DMS53 treated with DMSO at 0.1 percent for 48 hours (cell line): ENCODE data around the gene TCP11.

ENCODE experiments used
- DNase-seq: peaks from one replicate; lab custom pipeline; 2025; ENCODE audit not compliant: unreplicated experiment; lab: John Stamatoyannopoulos, UW

TCP11 gene

DNA sequence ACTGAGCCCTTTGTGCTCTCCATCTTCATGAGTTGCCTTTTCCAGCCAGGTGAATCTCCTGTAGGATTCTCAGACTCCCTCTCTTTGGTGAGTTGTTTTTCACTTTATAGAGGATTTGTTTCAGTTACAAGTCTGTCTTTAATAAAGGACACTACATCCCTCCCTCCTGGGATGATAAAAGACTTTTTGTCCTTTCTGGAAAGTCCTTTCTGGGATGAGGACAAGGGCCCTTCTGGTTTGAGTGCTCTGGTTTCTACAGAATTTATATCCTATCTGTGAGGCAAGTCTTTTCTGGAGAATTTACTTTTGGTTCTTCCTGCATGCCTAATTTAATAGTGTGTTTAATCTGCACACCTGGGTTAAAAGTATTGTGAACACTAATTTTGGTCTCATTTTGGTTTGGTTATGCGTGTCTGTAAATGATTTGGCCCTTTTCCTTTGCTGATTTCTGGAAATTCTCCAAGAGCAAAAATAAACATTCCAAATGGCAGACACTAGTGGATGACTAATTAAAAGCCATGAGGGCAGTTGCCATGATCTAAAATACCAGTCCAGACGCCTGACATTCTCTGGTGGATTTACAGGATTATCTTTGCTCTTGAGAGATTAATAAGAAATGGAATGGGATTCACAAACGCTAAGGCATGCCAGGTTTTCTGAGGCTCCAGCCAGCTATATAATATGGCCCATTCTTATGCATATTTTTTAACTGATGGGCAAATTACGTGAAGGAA, 44.8 kb downstream of the TCP11 start:
- DNase-seq, result peak; percentile 48

DNA sequence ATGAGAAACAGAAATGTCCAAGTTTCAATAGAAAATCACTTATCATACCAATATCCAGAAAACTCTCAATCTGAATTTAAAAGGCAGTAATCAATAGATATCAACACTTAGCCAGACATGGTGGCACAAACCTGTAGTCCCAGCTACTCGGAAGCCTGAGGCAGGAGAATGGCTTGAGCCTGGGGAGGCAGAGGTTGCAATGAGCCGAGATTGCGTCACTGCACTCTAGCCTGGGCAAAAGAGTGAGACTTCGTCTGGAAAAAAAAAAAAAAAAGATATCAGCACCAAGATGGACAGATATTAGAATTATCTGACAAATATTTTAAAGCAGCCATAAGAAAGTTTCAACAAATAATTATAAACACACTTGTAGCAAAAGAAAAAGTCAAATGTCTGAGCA, 47.0 kb downstream of the TCP11 start:
- DNase-seq, result no peak

DNA sequence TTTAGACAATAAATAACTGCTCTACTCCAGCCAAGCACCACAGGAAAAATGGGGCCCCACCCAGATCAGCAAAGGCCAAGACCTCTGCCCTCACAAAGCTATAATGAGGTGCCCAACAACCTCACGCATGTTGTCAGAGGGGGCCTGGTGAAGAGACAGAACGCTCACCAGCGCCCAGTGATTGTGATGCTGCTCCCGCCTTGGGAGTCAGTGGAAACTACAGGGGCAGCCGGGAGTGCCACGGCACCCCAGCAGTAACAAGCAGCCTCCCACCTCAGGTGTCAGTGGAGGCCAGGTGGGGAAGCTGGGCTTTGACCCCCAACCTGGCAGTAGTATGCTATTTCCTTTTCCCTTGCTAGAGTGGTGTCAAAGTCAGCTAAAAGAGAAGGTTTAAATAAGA, 47.4 kb downstream of the TCP11 start:
- DNase-seq, result no peak

DNA sequence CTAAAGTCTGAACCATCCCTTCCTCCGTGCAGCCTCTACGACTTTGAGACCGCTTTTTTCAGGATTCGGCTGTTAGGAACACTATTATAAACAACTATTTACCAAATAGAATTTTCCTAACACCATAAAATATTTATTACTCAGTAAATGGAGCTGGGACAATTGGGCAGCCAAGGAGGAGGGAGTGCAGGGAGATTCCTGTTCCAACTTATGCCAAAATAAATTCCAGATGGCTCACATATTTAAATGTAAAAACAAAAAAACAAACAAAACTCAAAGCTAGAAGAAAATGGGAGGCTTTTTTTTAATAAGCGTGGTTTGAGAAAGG, 48.1 kb downstream of the TCP11 start:
- no peak for DNase-seq

DNA sequence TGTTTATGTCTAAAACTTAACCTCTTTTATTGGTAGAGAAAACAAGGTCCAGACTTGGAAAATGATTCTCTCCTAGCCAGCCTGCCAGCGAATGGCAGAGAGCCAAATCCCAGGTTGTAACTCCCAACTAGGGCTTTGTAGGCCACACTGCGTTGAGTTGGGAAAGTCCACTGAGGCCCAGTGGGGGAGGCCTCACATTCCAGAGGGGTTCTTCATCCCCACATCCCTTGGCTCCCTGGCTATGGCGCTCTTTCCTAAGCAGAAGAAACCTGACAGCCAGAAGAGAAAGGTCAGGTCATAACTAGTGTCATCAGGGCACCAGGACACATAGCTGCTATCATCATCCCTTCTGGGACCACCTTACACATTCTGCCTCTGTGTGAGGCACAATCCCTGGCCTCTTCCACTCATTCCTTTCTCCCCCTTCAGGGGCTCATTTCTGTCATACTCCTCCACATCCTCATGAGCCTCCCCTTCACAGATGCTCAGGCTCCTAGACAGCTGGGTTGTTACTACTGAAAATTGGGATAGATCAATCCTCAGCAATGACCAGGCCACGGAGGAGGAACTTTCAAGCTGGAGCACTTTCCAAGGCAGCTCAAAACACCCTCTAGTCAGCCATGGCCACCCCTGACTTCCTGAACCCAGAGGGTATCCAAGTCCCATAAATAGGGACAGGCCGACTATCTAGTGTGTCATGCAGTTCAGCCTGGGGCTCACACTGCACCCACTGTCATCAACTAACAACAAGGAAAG, 48.6 kb downstream of the TCP11 start:
- DNase-seq, result no peak

DNA sequence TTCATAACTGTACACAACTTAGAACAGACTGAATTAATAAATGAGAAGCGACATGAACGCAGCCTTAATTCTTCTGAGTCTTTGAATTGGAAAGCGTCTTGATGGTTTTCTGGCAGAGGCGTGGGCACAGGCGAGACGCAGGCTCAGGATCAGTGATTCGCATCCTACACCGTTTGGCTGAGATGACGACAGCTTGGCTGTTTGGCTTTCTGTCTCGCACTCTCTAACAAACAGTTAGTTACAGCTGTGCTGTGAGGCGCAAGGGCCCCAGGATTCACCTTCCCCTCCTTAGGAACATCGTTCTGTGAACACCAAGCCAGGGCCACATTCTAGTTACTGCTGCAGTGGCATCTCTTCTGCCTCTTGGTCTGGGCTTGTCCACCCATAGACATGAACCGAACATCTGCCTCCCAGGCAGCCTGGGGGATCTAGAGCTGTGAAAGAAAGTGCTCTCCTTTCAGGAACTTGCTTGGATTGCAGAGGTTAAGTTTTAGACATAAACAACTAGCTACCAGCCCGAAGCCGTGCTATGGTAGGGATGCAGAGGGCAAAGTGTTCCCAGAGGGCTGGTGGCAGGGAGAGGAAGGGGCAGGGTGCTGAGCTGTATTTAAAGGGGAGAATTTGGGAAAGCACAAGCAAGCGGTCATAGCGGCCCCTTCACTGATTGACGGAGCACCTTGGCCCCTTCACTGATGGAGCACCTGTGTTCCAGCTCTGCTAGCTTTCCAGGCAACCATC, 49.6 kb downstream of the TCP11 start:
- no peak for DNase-seq

DNA sequence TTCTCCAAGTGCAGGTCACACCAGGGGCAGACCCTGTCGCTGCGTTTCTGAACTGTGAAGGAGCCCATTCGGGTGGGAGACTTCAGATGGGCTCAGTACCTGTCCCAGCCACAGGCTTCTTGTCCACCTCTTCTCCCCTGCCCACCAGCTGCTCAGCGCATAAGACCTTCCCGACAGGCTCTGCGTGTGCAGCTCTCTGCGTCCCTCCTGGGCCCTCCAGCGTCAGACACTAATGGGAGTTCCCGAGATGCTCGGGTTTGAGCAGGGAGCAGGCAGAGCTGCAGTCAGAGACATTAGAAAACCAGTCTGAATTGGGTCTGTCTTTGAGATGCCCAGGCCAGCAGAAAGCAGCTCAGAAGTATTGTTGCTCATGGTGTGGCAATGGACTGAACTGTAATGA, 50.4 kb downstream of the TCP11 start:
- no peak for DNase-seq

DNA sequence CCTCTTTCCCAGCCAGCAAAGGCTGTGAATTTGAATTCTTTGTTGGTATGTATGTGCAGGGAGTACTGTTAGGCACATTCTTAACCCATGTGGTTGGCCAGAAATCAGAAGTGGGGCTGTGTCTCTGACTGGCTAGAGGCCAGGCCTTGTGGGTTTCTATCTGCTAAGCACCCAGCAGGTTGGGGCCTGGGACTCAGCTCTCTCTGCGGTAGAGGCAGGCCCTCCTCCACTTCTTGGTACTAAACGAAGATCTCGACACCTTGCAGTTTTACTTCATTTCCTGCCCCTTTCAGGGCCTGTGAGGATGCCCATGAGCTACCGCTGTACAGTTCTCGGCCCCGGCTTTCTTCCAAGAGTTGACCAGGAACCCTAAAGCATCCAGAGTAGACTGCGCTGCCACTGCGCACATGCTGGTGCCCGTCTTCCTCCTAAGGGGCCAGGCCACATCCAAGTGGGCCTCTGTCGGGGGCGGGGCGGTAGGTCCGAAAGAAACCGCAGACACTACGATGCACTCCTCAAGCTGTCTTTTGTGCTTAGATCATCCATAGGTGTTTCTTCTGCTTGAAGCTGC, 51.1 kb downstream of the TCP11 start:
- no peak for DNase-seq

DNA sequence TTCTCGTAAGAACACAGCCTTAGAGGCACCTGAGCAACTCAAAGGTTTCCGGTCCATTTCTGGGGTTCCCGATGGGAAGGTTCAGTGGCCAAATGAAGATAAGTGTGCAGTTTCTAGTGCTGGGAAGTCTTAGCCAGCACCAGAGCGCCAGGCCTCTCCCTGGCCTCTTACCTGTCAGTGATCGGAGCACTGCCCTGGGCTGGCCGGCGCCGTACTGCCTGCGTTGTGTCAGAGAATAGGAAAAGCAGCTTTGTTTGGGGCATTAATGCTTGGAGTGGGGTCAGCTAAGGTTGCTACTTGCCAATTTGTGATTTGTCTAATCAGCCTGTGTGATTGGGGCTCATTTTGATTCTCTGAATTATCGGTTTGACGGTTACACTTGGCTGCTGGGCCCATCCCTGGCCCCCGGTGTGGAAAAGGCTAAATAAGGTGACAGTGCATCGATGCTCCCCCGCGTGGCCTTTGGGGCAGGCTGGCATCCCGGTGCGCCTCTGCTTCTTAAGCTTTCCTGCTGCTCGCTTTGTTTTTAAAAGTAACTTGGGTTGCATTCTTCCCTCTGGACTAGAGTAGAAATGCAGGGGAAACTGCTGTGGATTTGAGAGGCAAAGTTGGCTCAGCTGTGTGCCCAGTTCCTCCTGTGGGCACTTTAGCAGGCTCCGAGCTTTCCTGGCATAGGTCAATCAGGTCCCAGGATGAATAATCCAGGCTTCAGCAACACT, 51.8 kb downstream of the TCP11 start:
- no peak for DNase-seq

DNA sequence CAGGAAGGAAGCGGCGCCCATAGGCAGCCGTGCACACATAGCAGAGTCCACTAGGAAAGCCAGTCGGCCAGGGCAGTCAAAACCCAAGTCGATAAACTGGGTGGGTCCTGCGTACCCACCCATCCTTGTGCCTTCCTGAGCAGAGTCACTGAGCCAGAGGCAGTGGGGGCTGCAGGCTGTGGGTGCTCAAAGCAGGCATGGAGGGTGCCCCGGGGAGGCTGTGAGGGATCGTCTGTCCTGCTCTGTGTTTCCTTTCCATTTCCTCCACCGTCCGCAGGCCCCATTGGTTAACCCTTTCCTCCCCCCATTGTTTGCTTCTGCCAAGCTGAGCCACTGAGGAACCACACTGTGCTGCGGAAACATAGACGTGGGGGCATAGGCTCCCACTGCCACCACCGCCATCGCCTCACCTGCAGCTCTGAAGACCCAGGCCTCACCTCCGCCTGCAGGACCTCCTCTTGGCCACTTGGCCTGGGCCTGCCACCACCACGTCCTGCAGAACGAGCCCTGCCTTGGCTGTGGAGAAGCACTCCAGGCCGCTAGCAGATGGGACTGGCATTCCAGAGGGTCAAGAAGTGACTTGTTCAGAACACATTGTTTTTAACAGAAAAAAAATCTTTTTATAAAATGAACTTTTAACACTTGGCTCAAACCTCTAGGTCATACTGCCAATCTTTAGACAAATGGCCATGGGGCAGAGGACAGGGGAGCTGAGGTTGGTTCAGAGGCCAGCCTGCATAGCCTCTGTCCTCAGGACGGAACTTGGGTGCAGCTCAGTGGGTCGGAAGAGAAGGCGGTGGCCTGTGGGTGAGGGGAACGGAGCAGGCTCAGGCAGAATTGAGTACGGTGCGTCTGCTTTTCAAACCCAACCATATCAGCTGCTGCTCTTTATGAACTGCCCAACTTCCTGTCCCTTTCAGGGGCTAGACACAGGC, 52.6 kb downstream of the TCP11 start:
- no peak for DNase-seq

DNA sequence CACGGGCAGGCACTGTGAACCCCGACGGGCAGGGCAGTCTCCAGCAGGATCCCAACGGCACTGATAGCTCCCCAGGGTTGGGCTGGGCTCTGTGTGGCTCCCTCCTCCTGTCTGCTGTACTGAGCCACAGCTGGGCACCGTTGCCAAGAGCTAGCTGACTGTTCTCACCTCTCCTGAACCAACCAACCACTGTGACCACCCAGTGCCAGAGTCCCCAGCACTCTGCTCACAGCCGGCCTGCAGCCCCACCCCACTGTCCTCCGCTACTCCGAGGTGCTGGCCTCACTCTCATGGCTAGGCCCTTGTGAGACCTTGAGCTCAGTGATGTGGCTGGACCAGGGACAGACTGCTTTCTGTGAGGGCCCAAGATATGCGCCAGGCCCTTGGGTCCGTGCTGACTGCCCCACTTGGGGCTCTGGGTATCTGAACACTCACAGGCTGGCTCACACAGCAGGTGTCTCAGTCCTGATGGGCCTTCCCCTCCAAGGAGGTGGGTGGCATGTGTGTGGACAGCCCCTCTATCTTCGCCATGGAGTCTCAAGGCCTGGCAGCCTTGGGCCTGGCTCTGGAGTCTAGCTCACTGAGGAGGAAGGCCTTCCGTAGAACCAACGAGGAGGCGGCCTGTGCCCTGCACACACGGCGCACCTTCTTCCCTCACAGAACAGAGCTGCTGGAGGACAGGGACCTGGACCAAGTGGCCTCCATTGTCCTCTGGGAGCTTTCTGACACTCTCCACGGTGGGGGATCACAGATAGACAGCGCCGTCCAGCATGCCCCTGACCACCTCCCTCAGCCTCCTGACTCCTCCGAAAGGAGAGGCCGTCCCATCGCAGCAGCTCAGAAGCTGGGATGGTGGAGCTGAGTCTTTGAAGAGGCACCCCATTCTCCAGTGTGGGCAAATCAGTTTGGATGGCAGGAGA, 53.5 kb downstream of the TCP11 start:
- DNase-seq, result no peak

DNA sequence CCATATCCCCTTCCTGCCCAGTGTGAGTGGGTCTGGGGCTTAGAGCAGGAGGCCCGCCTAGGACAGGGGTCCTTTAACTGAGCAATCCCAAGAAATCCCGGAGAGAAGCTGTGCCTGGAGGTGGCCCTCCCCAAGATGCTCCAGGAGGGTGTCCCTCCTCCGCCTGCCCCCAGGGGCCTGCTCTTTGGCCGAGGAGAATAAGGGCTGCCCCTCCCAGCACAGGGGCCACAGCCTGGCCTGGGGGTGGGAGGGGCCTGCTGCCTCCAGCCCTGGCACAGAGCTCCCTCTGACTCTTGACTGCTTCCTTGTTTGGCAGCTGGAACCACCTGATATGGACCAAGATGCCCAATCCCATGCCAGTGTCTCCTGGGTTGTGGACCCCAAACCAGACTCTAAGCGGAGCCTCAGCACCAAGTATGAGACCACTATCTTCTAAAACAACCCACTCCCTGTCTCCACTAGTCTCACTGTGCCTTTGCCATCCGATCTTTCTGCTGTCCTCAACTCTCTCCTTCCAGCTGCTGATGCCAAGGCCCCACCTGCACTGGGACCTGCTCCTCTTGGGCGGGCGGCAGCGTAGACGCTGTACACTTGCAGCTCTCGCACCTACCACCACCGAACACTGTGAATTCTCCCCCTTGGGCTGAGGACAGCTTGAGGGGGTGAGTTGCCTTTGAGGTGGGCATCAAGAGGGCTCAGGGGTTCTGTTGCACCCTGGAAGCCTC, 54.3 kb downstream of the TCP11 start:
- DNase-seq, result no peak

DNA sequence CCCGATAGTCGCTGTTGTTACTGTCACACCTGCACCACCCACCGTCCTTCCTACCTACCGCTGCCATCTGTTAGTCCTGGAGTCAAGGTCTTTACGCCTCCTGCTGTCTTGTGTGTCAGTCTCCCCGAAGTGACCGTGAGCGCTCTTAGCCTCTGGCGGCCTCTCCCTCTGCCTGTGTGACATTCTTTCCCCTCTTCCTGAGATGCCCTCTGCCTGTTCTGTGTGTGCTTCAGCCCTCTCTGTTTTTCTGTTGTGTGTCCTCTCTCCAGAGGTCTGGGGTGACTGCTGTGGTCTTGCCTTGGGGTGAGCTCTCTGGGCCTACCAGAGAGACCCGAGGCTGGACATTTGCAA, 54.9 kb downstream of the TCP11 start:
- DNase-seq, result no peak

DNA sequence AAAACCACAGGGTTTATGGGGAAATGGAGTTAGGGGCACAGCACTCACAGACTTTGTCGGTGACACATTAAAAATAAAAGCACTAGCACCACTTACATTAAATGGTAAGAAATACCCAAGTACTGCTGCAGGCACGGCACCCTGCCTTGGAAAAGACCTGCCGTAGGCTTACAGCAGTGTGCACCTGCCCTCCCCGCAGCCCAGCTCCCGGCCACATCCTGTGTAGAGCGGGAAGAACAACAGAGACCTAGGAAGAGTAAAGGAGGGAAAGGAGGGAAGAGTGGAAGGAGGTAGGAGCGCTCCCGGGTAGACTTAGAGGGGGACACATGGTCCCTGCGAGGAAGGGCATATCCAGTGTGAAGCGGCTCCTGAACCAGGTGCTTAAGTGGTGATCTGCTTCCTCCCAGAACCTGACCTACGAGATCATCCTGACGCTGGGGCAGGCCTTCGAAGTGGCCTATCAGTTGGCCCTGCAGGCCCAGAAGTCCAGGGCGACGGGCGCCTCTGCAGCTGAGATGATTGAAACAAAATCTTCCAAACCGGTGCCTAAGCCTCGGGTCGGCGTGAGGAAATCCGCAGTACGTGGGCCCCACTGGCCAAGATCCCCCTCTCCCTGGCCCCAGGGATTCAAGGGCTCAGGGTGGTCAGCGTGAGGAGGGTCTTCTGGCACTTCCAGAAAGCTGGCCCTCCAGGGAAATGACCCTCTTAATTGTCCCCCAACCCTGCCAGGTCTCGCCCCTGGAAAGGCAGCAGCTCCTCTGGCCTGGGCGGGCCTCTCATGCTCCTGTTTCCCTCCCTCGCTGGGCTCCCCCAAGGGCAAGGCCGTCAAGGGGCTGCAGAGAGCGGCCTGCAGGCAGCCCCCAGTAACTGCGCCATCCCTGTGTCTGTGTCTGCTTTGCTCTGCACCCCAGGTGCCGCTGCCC, 55.5 kb downstream of the TCP11 start:
- no peak for DNase-seq

DNA sequence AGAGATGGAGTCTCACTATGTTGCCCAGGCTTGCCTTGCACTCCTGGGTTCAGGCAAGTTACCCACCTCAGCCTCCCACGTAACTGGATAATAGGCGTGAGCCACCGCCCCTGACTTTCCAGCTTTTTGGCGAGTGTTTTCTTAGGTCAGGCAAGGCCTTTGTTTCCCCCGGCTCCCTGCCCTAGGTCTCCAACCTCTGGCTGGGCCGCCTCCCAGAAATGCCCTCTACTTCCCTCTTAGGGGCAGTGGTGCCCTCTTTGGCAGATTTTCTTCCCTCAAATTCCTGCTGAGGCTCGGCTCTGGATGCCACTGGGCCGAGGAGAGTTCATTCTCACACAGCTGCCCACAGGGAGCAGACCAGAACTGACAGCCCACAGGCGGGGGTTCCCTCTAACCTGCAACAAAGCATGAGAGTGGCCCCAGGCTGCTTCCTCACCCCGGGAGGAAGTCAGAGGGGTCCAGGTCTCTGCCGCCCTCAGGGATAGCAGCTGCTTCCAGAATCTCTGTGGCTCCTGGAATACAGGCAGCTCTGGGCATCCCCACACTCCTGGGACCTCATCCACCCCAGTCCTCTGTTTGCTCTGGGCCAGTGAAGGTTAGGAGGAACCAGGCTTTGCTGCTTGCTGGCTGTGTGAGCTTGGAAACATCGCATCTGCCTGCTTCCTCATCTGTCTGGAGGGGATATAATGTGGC, 56.5 kb downstream of the TCP11 start:
- no peak for DNase-seq

DNA sequence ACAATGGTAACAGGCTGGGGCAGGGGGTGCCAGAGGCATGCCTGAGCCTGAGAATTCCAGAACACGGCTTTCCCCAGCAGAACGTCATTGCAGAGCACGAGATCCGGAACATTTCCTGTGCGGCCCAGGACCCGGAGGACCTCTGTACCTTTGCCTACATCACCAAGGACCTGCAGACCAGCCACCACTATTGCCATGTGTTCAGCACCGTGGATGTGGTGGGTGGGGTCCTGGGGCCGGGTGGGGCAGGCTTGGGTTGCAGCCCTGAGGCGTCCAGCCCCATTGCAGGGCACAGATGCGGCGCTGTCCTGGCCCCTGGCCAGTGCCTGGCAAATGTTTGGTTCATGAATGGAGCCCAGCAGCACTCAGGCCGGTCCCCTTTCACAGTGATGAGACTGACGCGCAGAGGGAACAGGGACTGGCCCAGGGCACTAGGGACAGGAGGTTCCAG, 57.1 kb downstream of the TCP11 start:
- DNase-seq, result no peak

DNA sequence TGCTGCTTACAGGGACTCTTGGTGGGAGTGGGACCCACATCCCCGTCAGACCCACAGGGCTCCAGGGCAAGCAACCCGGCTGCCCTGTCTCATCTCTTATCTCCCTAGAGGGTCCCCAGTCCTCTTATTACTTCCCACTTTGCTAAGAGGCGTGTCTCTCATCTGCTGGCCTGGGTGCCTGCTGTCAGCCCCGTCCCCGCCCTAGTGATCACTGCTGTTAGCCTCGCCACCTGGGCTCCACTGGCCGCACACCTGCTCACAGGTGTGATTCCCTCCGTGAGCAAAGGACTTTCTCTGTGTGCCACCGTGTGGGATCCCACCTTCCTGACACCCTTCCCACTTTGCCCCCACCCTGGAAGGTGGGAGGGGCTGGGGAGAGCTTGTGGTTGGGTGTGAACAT, 57.6 kb downstream of the TCP11 start:
- no peak for DNase-seq
